H9 (cell line): ENCODE data around the gene INHBB. TPM values are rescaled to one million over a fixed set of nuclear protein-coding genes. Genes with fewer than 3 reads are reported as not detected.

Experiments
- DNase-seq: peaks from one replicate; pipeline ENCODE4 v3.0.0-alpha.2; 2017
- H2AFZ ChIP-seq: one replicate; pipeline ENCODE4 v1.6.1; 2013; ENCODE audit warnings: mild to moderate bottlenecking, low read length, control low read depth, moderate library complexity
- H2AK5ac ChIP-seq: 2 replicates; pipeline ENCODE4 v1.6.1; 2013; ENCODE audit warnings: low read length, control low read depth, mixed read lengths; ENCODE audit not compliant: insufficient read length
- H2BK120ac ChIP-seq: one replicate; pipeline ENCODE4 v1.6.1; 2013; ENCODE audit warnings: low read depth, mild to moderate bottlenecking, low read length, control low read depth, inconsistent platforms; ENCODE audit not compliant: poor library complexity, severe bottlenecking
- H2BK12ac ChIP-seq: 2 replicates; pipeline ENCODE4 v1.6.1; 2013; ENCODE audit warnings: low read length, control low read depth, mixed read lengths, low read depth; ENCODE audit not compliant: insufficient read length
- H2BK15ac ChIP-seq: 2 replicates; pipeline ENCODE4 v1.6.1; 2013; ENCODE audit warnings: low read depth, low read length, control low read depth
- H2BK20ac ChIP-seq: one replicate; pipeline ENCODE4 v1.6.1; 2013; ENCODE audit warnings: low read depth, mild to moderate bottlenecking, low read length, control low read depth, inconsistent platforms; ENCODE audit not compliant: poor library complexity, severe bottlenecking
- H2BK5ac ChIP-seq: 2 replicates; pipeline ENCODE4 v1.6.1; 2013; ENCODE audit warnings: low read length, control low read depth, mixed read lengths; ENCODE audit not compliant: insufficient read length
- H3K14ac ChIP-seq: 2 replicates; pipeline ENCODE4 v1.6.1; 2013; ENCODE audit warnings: low read length, control low read depth; ENCODE audit not compliant: insufficient read depth
- H3K18ac ChIP-seq: 2 replicates; pipeline ENCODE4 v1.6.1; 2013; ENCODE audit warnings: low read depth, mild to moderate bottlenecking, mixed read lengths, low read length, control low read depth; ENCODE audit not compliant: insufficient read length
- H3K23ac ChIP-seq: 2 replicates; pipeline ENCODE4 v1.6.1; 2013; ENCODE audit warnings: low read length, control low read depth, mixed read lengths, low read depth; ENCODE audit not compliant: insufficient read length
- H3K23me2 ChIP-seq: 2 replicates; pipeline ENCODE4 v1.6.1; 2013; ENCODE audit warnings: low read depth, mild to moderate bottlenecking, mixed read lengths, low read length, control low read depth; ENCODE audit not compliant: insufficient read length, poor library complexity, severe bottlenecking
- H3K27ac ChIP-seq: 2 replicates; pipeline ENCODE4 v1.5.1; 2013; ENCODE audit warnings: low read length, control low read depth, mixed read lengths, low read depth; ENCODE audit not compliant: insufficient read length
- H3K27me3 ChIP-seq: 2 replicates; pipeline ENCODE4 v1.6.1; 2013; ENCODE audit warnings: low read length, control low read depth, inconsistent platforms; ENCODE audit not compliant: insufficient read depth
- H3K4ac ChIP-seq: 2 replicates; pipeline ENCODE4 v1.6.1; 2013; ENCODE audit warnings: low read depth, mild to moderate bottlenecking, control low read depth, inconsistent platforms, low read length, moderate library complexity
- H3K4me1 ChIP-seq: 2 replicates; pipeline ENCODE4 v1.6.1; 2013; ENCODE audit warnings: low read length, control low read depth, inconsistent platforms; ENCODE audit not compliant: insufficient read depth
- H3K4me2 ChIP-seq: 2 replicates; pipeline ENCODE4 v1.6.1; 2013; ENCODE audit warnings: low read length, control low read depth, mixed read lengths; ENCODE audit not compliant: insufficient read length, insufficient read depth
- H3K56ac ChIP-seq: 2 replicates; pipeline ENCODE4 v1.6.1; 2013; ENCODE audit warnings: low read depth, mild to moderate bottlenecking, mixed read lengths, low read length, control low read depth; ENCODE audit not compliant: insufficient read length
- H3K79me1 ChIP-seq: 2 replicates; pipeline ENCODE4 v1.6.1; 2013; ENCODE audit warnings: low read depth, mild to moderate bottlenecking, moderate library complexity, low read length, control low read depth, inconsistent platforms; ENCODE audit not compliant: insufficient read depth, poor library complexity, severe bottlenecking
- H3K79me2 ChIP-seq: 2 replicates; pipeline ENCODE4 v1.6.1; 2013; ENCODE audit warnings: low read length, control low read depth, inconsistent platforms; ENCODE audit not compliant: insufficient read depth
- H3K9ac ChIP-seq: 2 replicates; pipeline ENCODE4 v1.6.1; 2013; ENCODE audit warnings: low read length, control low read depth, mixed read lengths; ENCODE audit not compliant: insufficient read length; ENCODE audit errors: extremely low read depth
- H3K9me3 ChIP-seq: one replicate; pipeline ENCODE4 v1.6.1; 2013; ENCODE audit warnings: low read depth, low read length, inconsistent platforms; ENCODE audit not compliant: control insufficient read depth
- H3T11ph ChIP-seq: one replicate; pipeline ENCODE4 v1.6.1; 2013; ENCODE audit warnings: mild to moderate bottlenecking, low read length, control low read depth, inconsistent platforms
- H4K20me1 ChIP-seq: one replicate; pipeline ENCODE4 v1.6.1; 2013; ENCODE audit not compliant: control insufficient read depth, insufficient read length, insufficient read depth
- H4K5ac ChIP-seq: 2 replicates; pipeline ENCODE4 v1.6.1; 2013; ENCODE audit warnings: low read depth, mild to moderate bottlenecking, mixed read lengths, low read length, control low read depth; ENCODE audit not compliant: insufficient read length
- H4K8ac ChIP-seq: replicated peaks from 2 replicates; pipeline ENCODE4 v1.6.1; 2013; ENCODE audit warnings: low read length, control low read depth, mixed read lengths, low read depth; ENCODE audit not compliant: insufficient read length
- H4K91ac ChIP-seq: 2 replicates; pipeline ENCODE4 v1.6.1; 2013; ENCODE audit warnings: low read depth, mild to moderate bottlenecking, moderate library complexity, mixed read lengths, low read length, control low read depth; ENCODE audit not compliant: insufficient read length
- H3K27ac Mint-ChIP-seq, 3 experiments: 2 replicates in 2 of 3; 3 replicates in 1 of 3; pipeline ENCODE4 v1.8.0; 2020 to 2021; ENCODE audit warnings: mixed read lengths in 3 of 3, mild to moderate bottlenecking in 1 of 3, moderate library complexity in 1 of 3
- H3K27me3 Mint-ChIP-seq: 2 replicates; pipeline ENCODE4 v1.8.0; 2021; ENCODE audit warnings: low read depth, mild to moderate bottlenecking, moderate library complexity, mixed read lengths
- H3K36me3 Mint-ChIP-seq, 3 experiments: 2 replicates in 2 of 3; 3 replicates in 1 of 3; pipeline ENCODE4 v1.8.0; 2020 to 2021; ENCODE audit warnings: low read depth in 3 of 3, mixed read lengths in 3 of 3; ENCODE audit not compliant: insufficient read depth in 1 of 3
- H3K4me1 Mint-ChIP-seq, 2 experiments: 2 replicates each; pipeline ENCODE4 v1.8.0; 2020; ENCODE audit warnings: mixed read lengths in 2 of 2
- H3K4me3 Mint-ChIP-seq, 2 experiments: 2 replicates in 1 of 2; 3 replicates in 1 of 2; pipeline ENCODE4 v1.8.0; 2020 to 2021; ENCODE audit warnings: mild to moderate bottlenecking in 2 of 2, mixed read lengths in 2 of 2, moderate library complexity in 1 of 2
- H3K9me3 Mint-ChIP-seq, 2 experiments: 2 replicates in 1 of 2; 3 replicates in 1 of 2; pipeline ENCODE4 v1.8.0; 2020; ENCODE audit warnings: mild to moderate bottlenecking in 2 of 2, mixed read lengths in 2 of 2, moderate library complexity in 1 of 2
- CTCF ChIP-seq: fragments of 200-600 bp; sonication (generic); conservative IDR thresholded peaks from 3 replicates; pipeline ENCODE4 v1.8.0; 2021; ENCODE audit warnings: antibody characterized with exemption, mild to moderate bottlenecking
- WGBS: extraction: QIAGEN DNeasy Blood & Tissue Kit; methylation state at CpG from one replicate; pipeline ENCODE4 v1.1.7; 2013; ENCODE audit warnings: missing lambda C conversion rate, low lambda C conversion rate, mixed read lengths; ENCODE audit not compliant: insufficient read length; ENCODE audit errors: extremely low coverage; 5-methylcytosine and 5-hydroxymethylcytosine counted together
- total RNA-seq: library from RNA; stranded (reverse); gene quantifications from 2 replicates; pipeline ENCODE4 v1.2.1, GENCODE V29; 2021

The INHBB gene
- total RNA-seq, 1 experiment from 2014 or later: 0.13 TPM

GRCh38 chr2:120323214-120323613, 22.7 kb upstream of the INHBB start:
- Histone ChIP-seq H3K27me3 (no peaks in the 10 kb centered on the region), H3K9ac (no peak overlapping the region), H3K23ac (no peak overlapping the region), H2AK5ac (no peak overlapping the region), H2AFZ (no peak overlapping the region), H4K5ac (no peak overlapping the region), H2BK20ac (no peak overlapping the region), H4K8ac (no peak overlapping the region), H2BK120ac (no peak overlapping the region), H4K91ac (no peak overlapping the region), H2BK15ac (no peak overlapping the region), H3T11ph (no peak overlapping the region), H3K4me1 (no peaks in the 10 kb centered on the region), H2BK12ac (no peak overlapping the region), H4K20me1 (no peaks in the 10 kb centered on the region), H3K79me1 (no peaks in the 10 kb centered on the region), H3K4me2 (no peak overlapping the region), H3K27ac (no peak overlapping the region), H3K9me3 (no peaks in the 10 kb centered on the region), H3K56ac (no peak overlapping the region), H3K14ac (no peak overlapping the region), H3K18ac (no peak overlapping the region), H3K4ac (no peak overlapping the region), H2BK5ac (no peak overlapping the region), H3K79me2 (no peaks in the 10 kb centered on the region), H3K23me2 (no peaks in the 10 kb centered on the region)
- H3K27ac Mint-ChIP-seq: no peak overlapping the region
- TF ChIP-seq CTCF: no peak
- peaks cover 78% of the 10 kb centered on the region for H3K27me3 Mint-ChIP-seq
- H3K4me1 Mint-ChIP-seq: no peaks in the 10 kb centered on the region
- H3K9me3 Mint-ChIP-seq: no peaks in the 10 kb centered on the region
- H3K4me3 Mint-ChIP-seq: no peak overlapping the region
- H3K36me3 Mint-ChIP-seq: no peaks in the 10 kb centered on the region
- DNase-seq: no peak
- no CpG with 5 or more reads among the region's 10 CpGs for WGBS
